ENCODE results near the gene LMO4. TPM values are rescaled to one million over a fixed set of nuclear protein-coding genes. Genes with fewer than 3 reads are reported as not detected.

The LMO4 gene, protein sequence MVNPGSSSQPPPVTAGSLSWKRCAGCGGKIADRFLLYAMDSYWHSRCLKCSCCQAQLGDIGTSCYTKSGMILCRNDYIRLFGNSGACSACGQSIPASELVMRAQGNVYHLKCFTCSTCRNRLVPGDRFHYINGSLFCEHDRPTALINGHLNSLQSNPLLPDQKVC
- 100 to 1,000 TPM; 246 to 300 (median 265) TPM for polyA plus RNA-seq (ENCODE audit: insufficient read depth in 1 of 5, insufficient read length in 5 of 5, low replicate concordance in 1 of 5)
- long read RNA-seq, donor 1, full-length matches to known transcripts: 240 of 290 reads
- long read RNA-seq, donor 1, partial matches to known transcripts: 50 of 290 reads
- long read RNA-seq, donor 1, other reads (novel, unspliced or antisense): 0 of 290 reads
- long read RNA-seq, donor 2, full-length matches to known transcripts: 118 of 118 reads
- long read RNA-seq, donor 2, partial matches to known transcripts: 0 of 118 reads
- long read RNA-seq, donor 2, other reads (novel, unspliced or antisense): 0 of 118 reads
- long read RNA-seq, donor 3, full-length matches to known transcripts: 130 of 143 reads
- long read RNA-seq, donor 3, partial matches to known transcripts: 13 of 143 reads
- long read RNA-seq, donor 3, other reads (novel, unspliced or antisense): 0 of 143 reads
- long read RNA-seq, donor 4, full-length matches to known transcripts: 105 of 113 reads
- long read RNA-seq, donor 4, partial matches to known transcripts: 8 of 113 reads
- long read RNA-seq, donor 4, other reads (novel, unspliced or antisense): 0 of 113 reads
- long read RNA-seq, donor 5, full-length matches to known transcripts: 194 of 220 reads
- long read RNA-seq, donor 5, partial matches to known transcripts: 26 of 220 reads
- long read RNA-seq, donor 5, other reads (novel, unspliced or antisense): 0 of 220 reads
- long read RNA-seq, donor 6, full-length matches to known transcripts: 209 of 224 reads
- long read RNA-seq, donor 6, partial matches to known transcripts: 15 of 224 reads
- long read RNA-seq, donor 6, other reads (novel, unspliced or antisense): 0 of 224 reads
- long read RNA-seq, donor 7, full-length matches to known transcripts: 119 of 119 reads
- long read RNA-seq, donor 7, partial matches to known transcripts: 0 of 119 reads
- long read RNA-seq, donor 7, other reads (novel, unspliced or antisense): 0 of 119 reads
- long read RNA-seq, donor 8, full-length matches to known transcripts: 57 of 57 reads
- long read RNA-seq, donor 8, partial matches to known transcripts: 0 of 57 reads
- long read RNA-seq, donor 8, other reads (novel, unspliced or antisense): 0 of 57 reads

- peak; percentile 96 to 97 for DNase-seq
These were observed at the start of gene LMO4 for GRCh38 chr1:87328272-87329050. Gene LMO4, plus strand, starts transcription at chr1:87328880. Its CDS starts 3,136 bp downstream, at chr1:87332016.

DNA sequence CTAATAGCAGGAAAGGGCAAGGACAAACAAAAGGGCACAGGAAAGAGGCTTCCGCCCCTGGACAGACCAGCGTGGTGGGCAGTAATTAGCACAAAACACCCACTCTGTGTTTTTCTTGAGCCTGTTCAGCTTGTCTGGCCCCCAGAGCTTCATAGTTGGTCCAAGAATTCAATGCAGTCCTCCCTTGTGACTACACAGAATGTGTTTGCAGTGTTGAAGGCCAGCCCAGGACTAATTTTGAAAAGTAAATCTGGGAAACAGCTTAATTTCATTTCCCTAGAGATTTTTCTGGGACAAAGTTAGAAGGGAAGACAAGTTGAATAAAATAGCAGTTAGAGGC is 49.2 kb upstream of the LMO4 start:
- DNase-seq: no peak

- no peak for DNase-seq
These were observed 48.6 kb upstream of the LMO4 start for GRCh38 chr1:87279966-87280535.

DNA sequence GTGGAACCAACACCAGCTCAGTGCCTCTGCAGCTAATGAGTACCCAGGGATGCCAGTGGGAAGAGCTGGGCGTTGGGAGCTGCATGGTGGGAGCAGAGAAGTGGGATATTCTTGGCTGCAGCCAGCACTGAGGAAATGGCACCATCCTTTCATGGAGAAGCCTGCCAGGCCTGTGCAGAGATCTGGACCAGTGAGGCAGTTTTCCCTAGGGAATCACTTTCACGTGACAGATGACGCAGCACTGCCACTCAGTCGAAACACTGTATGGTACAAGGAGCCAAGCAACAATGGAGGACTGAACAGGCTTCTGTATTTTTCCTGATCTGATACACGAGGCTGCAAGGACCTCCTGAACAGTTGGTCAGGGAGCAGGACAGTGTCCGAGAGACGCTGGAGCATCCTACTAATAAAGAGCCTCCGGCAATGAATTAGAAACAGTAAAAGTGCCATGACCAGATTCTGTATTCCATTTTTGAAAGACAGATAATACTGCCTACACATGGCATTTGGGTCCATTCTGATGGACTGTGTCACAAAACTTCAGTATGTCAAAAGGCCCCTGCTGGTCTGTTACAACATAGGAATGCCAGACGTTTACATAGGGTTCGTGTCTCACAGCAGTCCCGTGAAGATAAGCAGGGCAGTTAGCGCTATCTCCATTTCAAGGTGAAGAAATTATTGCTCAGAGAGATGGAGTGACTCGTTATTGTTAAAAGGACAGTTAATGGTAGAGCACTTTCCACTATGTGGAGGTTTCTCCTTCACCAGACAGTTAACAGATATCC is 44.0 kb upstream of the LMO4 start:
- DNase-seq: no peak

GRCh38 chr1:87291107-87291506 is 37.6 kb upstream of the LMO4 start:
- no peak for DNase-seq

- DNase-seq: peak; percentile 55 to 69
These were observed 35.8 kb upstream of the LMO4 start for GRCh38 chr1:87292684-87293493.

GRCh38 chr1:87294633-87295032 is 34.0 kb upstream of the LMO4 start:
- no peak for DNase-seq

- DNase-seq: no peak
These were observed 33.1 kb upstream of the LMO4 start for GRCh38 chr1:87295445-87296110.

DNA sequence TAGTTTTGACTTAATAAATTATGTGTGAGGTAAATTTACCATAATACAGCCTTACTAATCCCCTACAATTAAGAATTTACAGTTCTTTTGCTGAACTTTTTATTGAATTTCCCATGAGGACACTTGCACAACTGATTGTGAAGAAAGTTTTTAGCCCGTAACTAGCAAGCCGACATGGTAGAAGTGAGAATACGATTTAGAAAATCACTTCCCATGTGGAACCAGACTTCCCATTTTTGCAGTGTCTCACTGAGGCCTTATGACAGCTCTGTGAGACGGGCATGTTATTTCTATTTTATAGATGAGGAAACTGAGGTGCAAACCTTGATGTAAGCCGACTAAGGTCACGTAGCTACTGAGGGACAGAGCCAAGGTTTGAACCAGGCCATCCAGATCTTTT is 32.5 kb upstream of the LMO4 start:
- no peak for DNase-seq

GRCh38 chr1:87299661-87300060 is 29.0 kb upstream of the LMO4 start:
- DNase-seq: no peak

GRCh38 chr1:87300628-87301027 is 28.1 kb upstream of the LMO4 start:
- DNase-seq: no peak

- DNase-seq: no peak
These were observed 23.5 kb upstream of the LMO4 start for GRCh38 chr1:87305151-87305550.

- DNase-seq: no peak
These were observed 22.9 kb upstream of the LMO4 start for GRCh38 chr1:87305762-87306161.

GRCh38 chr1:87307306-87307705 is 21.4 kb upstream of the LMO4 start:
- no peak for DNase-seq

- no peak for DNase-seq
These were observed 20.7 kb upstream of the LMO4 start for GRCh38 chr1:87307931-87308330.

DNA sequence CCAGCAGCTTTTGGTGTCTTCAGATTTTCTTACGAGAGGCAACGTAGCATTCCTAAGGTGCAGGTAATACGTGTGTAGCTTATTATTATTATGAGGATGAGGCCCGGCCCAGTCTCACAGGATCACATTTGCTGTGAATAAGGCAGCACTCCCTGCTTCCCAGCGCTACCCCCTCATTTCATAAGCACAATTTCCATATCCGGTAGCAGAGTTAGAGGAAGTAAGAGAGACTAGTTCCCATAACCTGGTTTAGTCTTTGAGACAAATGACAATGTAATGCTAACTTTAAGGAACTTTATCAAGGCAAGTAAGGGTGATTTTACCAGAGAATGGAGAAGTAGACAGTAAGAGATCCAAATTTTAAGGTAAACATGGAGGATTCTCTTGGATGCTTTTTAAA is 14.6 kb upstream of the LMO4 start:
- DNase-seq: no peak

GRCh38 chr1:87318056-87318650 is 10.5 kb upstream of the LMO4 start:
- no peak for DNase-seq

- DNase-seq: no peak
These were observed 9.9 kb upstream of the LMO4 start for GRCh38 chr1:87318806-87319205.

Measured in right lung (tissue), 10 donors.